GM12892 (cell line): ENCODE data around the gene MAML3.

Source experiments
- DNase-seq: peaks from one replicate; pipeline ENCODE4 v3.0.0; 2011; ENCODE audit not compliant: insufficient read length
- FAIRE-seq: peaks from 2 replicates; lab custom pipeline; 2011; peaks lifted over from hg19 to GRCh38; lab: Jason Lieb, UNC
- POLR2A ChIP-seq: IDR thresholded peaks from 2 replicates; pipeline ENCODE4 v1.6.1; 2011; ENCODE audit warnings: low read depth, low read length, control low read depth
- POLR2AphosphoS5 ChIP-seq: IDR thresholded peaks from 2 replicates; pipeline ENCODE4 v1.6.1; 2011; ENCODE audit warnings: low read depth, low read length, control low read depth
- TAF1 ChIP-seq: IDR thresholded peaks from 2 replicates; pipeline ENCODE4 v1.6.1; 2011; ENCODE audit warnings: low read depth, mild to moderate bottlenecking, control low read depth, low read length, borderline replicate concordance

The MAML3 gene

GRCh38 chr4:139918591-139918990, 235.4 kb downstream of the MAML3 start:
- FAIRE-seq = no peak
- TF ChIP-seq TAF1 = no peak
- TF ChIP-seq POLR2A = no peak
- TF ChIP-seq POLR2AphosphoS5 = no peak
- DNase-seq = no peak

GRCh38 chr4:139917896-139918295, 236.1 kb downstream of the MAML3 start:
- TF ChIP-seq POLR2A = no peak
- no peak for TF ChIP-seq POLR2AphosphoS5
- no peak for TF ChIP-seq TAF1
- DNase-seq (no peak), FAIRE-seq (no peak)

- TF ChIP-seq POLR2AphosphoS5 (no peak), TAF1 (no peak), POLR2A (no peak)
- DNase-seq (no peak), FAIRE-seq (no peak)
Observed at GRCh38 chr4:139916041-139916440, 237.9 kb downstream of the MAML3 start.

GRCh38 chr4:139915037-139915436, 238.9 kb downstream of the MAML3 start:
- no peak for DNase-seq
- no peak for FAIRE-seq
- no peak for TF ChIP-seq TAF1
- no peak for TF ChIP-seq POLR2A
- no peak for TF ChIP-seq POLR2AphosphoS5

- no peak for TF ChIP-seq POLR2AphosphoS5
- no peak for DNase-seq
- no peak for FAIRE-seq
Observed at GRCh38 chr4:139913995-139914598, 239.9 kb downstream of the MAML3 start.

- no peak for TF ChIP-seq TAF1
- no peak for TF ChIP-seq POLR2AphosphoS5
- TF ChIP-seq POLR2A = no peak
- no peak for DNase-seq
- no peak for FAIRE-seq
Observed at GRCh38 chr4:139913398-139913990, 240.5 kb downstream of the MAML3 start.

- TF ChIP-seq POLR2A (no peak), TAF1 (no peak), POLR2AphosphoS5 (no peak)
- no peak for DNase-seq
- FAIRE-seq = no peak
Observed at GRCh38 chr4:139912445-139912844, 241.5 kb downstream of the MAML3 start.

GRCh38 chr4:139910106-139910505, 243.9 kb downstream of the MAML3 start:
- DNase-seq (no peak), FAIRE-seq (no peak)
- TF ChIP-seq TAF1 (no peak), POLR2A (no peak), POLR2AphosphoS5 (no peak)

GRCh38 chr4:139908636-139909437, 245.1 kb downstream of the MAML3 start:
- no peak for TF ChIP-seq POLR2AphosphoS5
- no peak for TF ChIP-seq TAF1
- no peak for TF ChIP-seq POLR2A
- DNase-seq (no peak), FAIRE-seq (no peak)

- no peak for FAIRE-seq
Observed at GRCh38 chr4:139907001-139907809, 246.8 kb downstream of the MAML3 start.

GRCh38 chr4:139905489-139905888, 248.5 kb downstream of the MAML3 start:
- no peak for TF ChIP-seq TAF1
- TF ChIP-seq POLR2AphosphoS5 = no peak
- no peak for TF ChIP-seq POLR2A
- FAIRE-seq (no peak), DNase-seq (no peak)

More at GRCh38 chr4:139907001-139907809, 246.8 kb downstream of the MAML3 start:
- TF ChIP-seq TAF1 (no peak), POLR2AphosphoS5 (no peak), POLR2A (no peak)
- DNase-seq = no peak
